Measurements from ENCODE around the gene ADGRF1. TPM values are rescaled to one million over a fixed set of nuclear protein-coding genes. Genes with fewer than 3 reads are reported as not detected.

The ADGRF1 gene
- polyA plus RNA-seq, 4 donors, result 0.13 to 1.7 (median 1.3) TPM

DNA sequence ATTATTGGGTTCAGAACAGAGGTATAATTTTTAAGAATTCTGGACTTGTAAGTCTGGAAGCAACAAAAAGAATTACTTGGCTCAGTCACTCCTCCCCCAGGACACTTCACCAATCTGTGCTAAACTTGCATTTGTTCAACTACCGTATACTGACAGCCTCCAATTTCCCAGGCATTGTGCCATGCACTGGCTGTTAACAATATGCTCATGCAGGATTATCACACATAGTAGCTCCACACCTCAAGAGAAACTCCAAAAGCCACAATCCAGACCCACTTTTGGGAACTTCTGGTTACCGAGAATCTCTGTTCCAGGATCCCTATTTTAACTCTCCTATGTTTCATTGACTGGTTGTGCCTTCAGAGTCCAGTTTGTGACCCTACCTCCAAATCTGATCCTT, 7.7 kb downstream of the ADGRF1 start:
- Histone ChIP-seq H3K36me3 (ENCODE audit: control insufficient read depth in 3 of 3, insufficient read depth in 2 of 3, low read depth in 1 of 3, low read length in 3 of 3) (no peaks in the 10 kb centered on the region), H3K4me3 (ENCODE audit: low read depth in 1 of 3, low read length in 3 of 3) (no peak overlapping the region), H3K9me3 (ENCODE audit: control insufficient read depth in 2 of 2, insufficient read depth in 1 of 2, low read depth in 1 of 2, low read length in 1 of 2) (no peaks in the 10 kb centered on the region), H3K27me3 (ENCODE audit: control insufficient read depth in 3 of 3, insufficient read depth in 3 of 3, low read length in 3 of 3) (no peaks in the 10 kb centered on the region), H3K27ac (ENCODE audit: low read depth in 1 of 3, low read length in 2 of 3) (no peak overlapping the region), H3K4me1 (ENCODE audit: control insufficient read depth in 3 of 3, insufficient read depth in 2 of 3, low read depth in 1 of 3, low read length in 2 of 3) (peaks cover 6 to 8% (median 7%) of the 10 kb centered on the region in 3 donors)
- no peak for FAIRE-seq
- 52 to 54% (median 53%) methylated on average over 2 of the region's 2 CpGs for WGBS, 3 donors
- no peak for DNase-seq

DNA sequence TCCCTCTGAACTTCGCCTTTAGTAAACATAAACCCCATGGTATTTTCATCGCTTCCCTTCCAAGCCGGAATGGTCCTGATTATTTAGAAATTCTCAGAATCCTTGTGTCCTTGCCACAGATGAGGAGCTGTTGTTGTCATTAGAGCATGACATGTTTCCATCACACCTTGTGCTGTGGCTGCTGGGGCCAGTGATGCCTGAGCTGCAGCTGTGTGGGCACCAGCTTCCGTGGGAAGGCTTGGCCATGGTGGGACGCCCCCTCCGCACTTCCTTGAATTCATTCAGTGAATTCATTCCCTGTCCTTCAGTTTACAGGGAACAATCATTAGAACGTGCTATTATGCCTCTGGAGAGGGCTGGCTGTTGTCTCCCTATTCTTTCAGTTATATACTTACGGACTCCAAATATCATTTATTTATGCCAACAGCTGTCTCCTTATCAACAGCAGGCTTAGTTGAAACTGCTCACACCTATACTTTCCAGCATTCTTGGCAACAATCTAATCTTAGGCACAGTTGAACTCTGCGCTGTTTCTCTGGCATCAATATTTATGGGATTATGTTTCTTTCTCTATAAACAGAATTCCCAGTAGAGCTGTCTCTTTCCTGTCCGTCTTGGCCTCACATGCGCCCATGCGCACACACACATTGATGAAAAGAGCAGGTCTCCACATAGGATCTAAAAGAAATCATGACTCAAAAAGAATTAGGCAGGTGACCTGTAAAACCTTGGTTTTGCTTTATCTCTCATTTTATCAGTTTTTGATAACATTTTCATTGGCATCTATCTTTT, 9.0 kb downstream of the ADGRF1 start:
- Histone ChIP-seq H3K9me3 (ENCODE audit: control insufficient read depth in 2 of 2, insufficient read depth in 1 of 2, low read depth in 1 of 2, low read length in 1 of 2) (no peaks in the 10 kb centered on the region), H3K27ac (ENCODE audit: low read depth in 1 of 3, low read length in 2 of 3) (no peak overlapping the region), H3K4me1 (ENCODE audit: control insufficient read depth in 3 of 3, insufficient read depth in 2 of 3, low read depth in 1 of 3, low read length in 2 of 3) (peaks cover 6 to 8% (median 7%) of the 10 kb centered on the region in 3 donors), H3K27me3 (ENCODE audit: control insufficient read depth in 3 of 3, insufficient read depth in 3 of 3, low read length in 3 of 3) (no peaks in the 10 kb centered on the region), H3K4me3 (ENCODE audit: low read depth in 1 of 3, low read length in 3 of 3) (no peak overlapping the region), H3K36me3 (ENCODE audit: control insufficient read depth in 3 of 3, insufficient read depth in 2 of 3, low read depth in 1 of 3, low read length in 3 of 3) (no peaks in the 10 kb centered on the region)
- FAIRE-seq, result no peak
- peak in 1 of 2 donors; percentile 39 for DNase-seq
- 26 to 52% (median 39%) methylated on average over 12 of the region's 12 CpGs for WGBS, 3 donors

DNA sequence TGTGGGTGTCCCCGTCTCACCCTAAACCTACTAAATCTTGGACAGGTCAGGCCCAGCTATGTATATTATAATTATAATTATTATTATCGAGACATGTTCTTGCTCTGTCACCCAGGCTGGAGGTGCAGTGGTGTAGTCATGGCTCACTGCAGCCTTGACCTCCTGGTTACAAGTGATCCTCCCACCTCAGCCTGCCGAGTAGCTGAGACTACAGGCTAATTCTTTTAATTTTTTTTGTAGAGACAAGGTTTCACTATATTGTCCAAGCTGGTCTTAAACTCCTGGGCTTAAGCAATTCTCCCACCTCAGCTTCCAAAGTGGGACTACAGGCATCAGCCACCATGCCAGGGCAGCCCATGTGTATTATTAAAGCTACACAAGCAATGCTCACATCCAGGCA, 10.5 kb downstream of the ADGRF1 start:
- 85 to 91% (median 85%) methylated on average over 3 of the region's 3 CpGs for WGBS, 3 donors
- Histone ChIP-seq H3K9me3 (ENCODE audit: control insufficient read depth in 2 of 2, insufficient read depth in 1 of 2, low read depth in 1 of 2, low read length in 1 of 2) (no peaks in the 10 kb centered on the region), H3K27me3 (ENCODE audit: control insufficient read depth in 3 of 3, insufficient read depth in 3 of 3, low read length in 3 of 3) (no peaks in the 10 kb centered on the region), H3K36me3 (ENCODE audit: control insufficient read depth in 3 of 3, insufficient read depth in 2 of 3, low read depth in 1 of 3, low read length in 3 of 3) (no peaks in the 10 kb centered on the region), H3K27ac (ENCODE audit: low read depth in 1 of 3, low read length in 2 of 3) (no peak overlapping the region), H3K4me3 (ENCODE audit: low read depth in 1 of 3, low read length in 3 of 3) (no peak overlapping the region), H3K4me1 (ENCODE audit: control insufficient read depth in 3 of 3, insufficient read depth in 2 of 3, low read depth in 1 of 3, low read length in 2 of 3) (peaks cover 6 to 8% (median 7%) of the 10 kb centered on the region in 3 donors)
- FAIRE-seq, result no peak
- no peak for DNase-seq

DNA sequence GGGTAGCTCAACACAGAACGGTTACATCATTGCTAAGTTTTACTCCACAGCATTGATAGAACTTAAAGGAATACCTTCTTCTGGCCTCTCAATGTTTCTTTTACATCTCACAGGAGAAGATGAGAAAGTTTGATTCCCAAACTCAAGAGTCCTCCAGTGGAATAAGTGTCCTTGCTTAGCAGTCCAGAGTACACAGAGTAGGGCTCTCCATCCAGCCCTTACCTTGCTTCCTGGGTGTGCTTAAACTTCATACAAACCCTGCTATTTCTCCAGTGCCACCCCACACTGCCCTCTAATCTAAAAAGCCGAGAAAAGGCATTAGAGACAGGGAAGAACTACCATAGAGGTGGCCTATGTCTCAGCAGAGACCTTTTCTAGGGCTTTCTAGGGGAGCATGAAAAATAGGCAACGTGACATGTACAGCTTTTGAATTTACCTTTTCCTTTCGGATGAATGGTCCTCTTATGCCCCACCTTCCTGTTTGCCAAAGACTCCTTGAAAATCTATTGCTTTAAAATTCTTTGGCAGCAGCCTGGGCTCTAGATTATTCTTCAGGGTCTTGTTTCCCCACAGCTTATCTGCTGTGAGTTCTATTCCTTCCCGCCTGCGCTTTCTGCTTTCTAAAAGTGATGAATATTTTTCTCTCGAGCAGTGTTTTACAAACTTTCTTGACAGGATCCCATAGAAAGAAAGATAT, 12.1 kb downstream of the ADGRF1 start:
- 89 to 92% (median 92%) methylated on average over 7 of the region's 7 CpGs for WGBS, 3 donors
- H3K27me3 ChIP-seq (ENCODE audit: control insufficient read depth in 3 of 3, insufficient read depth in 3 of 3, low read length in 3 of 3), result no peaks in the 10 kb centered on the region
- FAIRE-seq, result no peak

DNA sequence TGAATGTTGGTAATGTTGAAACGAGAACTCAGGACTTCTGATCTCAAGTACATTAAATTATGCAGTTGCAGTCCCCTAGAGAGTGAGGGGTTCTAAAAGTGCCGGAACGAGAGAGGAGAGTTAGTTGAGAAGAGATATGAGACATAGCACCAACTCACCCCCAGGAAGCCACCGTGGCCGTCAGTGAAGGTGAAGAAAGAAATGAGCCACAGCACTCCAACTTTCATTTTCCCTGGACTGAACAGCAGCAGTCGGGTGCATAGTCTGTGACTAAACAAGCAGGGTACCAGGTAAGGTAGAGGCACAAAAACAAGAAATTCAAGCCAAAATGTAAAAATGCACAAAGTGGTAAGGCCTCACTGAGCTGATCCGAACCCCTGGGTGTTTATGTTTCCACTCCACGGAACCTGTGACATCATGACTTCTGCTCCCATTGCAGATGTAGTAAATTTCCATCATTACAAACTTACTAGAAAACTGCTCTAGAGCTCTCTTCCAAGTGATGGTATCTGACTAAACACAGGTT, 13.2 kb downstream of the ADGRF1 start:
- no peaks in the 10 kb centered on the region for H3K36me3 ChIP-seq (ENCODE audit: control insufficient read depth in 3 of 3, insufficient read depth in 2 of 3, low read depth in 1 of 3, low read length in 3 of 3)

More for the DNA sequence above, 12.1 kb downstream of the ADGRF1 start:
- no peak overlapping the region for H3K27ac ChIP-seq (ENCODE audit: low read depth in 1 of 3, low read length in 2 of 3)
- H3K4me3 ChIP-seq (ENCODE audit: low read depth in 1 of 3, low read length in 3 of 3), result no peak overlapping the region
- no peaks in the 10 kb centered on the region for H3K9me3 ChIP-seq (ENCODE audit: control insufficient read depth in 2 of 2, insufficient read depth in 1 of 2, low read depth in 1 of 2, low read length in 1 of 2)
- H3K4me1 ChIP-seq (ENCODE audit: control insufficient read depth in 3 of 3, insufficient read depth in 2 of 3, low read depth in 1 of 3, low read length in 2 of 3), result peaks cover 6 to 8% (median 7%) of the 10 kb centered on the region in 3 donors
- no peak for DNase-seq
- H3K36me3 ChIP-seq (ENCODE audit: control insufficient read depth in 3 of 3, insufficient read depth in 2 of 3, low read depth in 1 of 3, low read length in 3 of 3), result no peaks in the 10 kb centered on the region

DNA sequence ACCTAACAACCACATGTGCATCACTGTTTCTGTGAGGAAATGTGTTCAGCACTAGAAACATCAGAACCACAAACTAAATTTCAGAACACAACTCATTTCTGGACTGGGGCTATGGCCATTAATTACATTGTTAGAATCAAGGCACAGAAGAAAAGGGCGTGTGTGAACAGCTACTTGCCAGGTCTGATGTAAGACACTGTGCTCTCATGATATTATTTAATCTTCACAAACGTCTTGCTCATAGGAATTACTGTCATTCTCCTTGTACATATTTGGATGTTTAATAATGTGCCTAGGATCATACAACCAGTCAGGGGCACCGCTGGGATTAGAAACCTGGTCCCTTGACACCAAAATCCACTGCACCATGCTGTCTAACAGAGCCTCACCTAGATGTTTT, 14.8 kb downstream of the ADGRF1 start:
- WGBS, 3 donors, result 48 to 68% (median 58%) methylated on average over 3 of the region's 3 CpGs
- no peaks in the 10 kb centered on the region for H3K4me1 ChIP-seq (ENCODE audit: control insufficient read depth in 3 of 3, insufficient read depth in 2 of 3, low read depth in 1 of 3, low read length in 2 of 3)

More for the DNA sequence above, 13.2 kb downstream of the ADGRF1 start:
- no peaks in the 10 kb centered on the region for H3K9me3 ChIP-seq (ENCODE audit: control insufficient read depth in 2 of 2, insufficient read depth in 1 of 2, low read depth in 1 of 2, low read length in 1 of 2)
- H3K4me1 ChIP-seq (ENCODE audit: control insufficient read depth in 3 of 3, insufficient read depth in 2 of 3, low read depth in 1 of 3, low read length in 2 of 3), result peaks cover 0 to 7% (median 3%) of the 10 kb centered on the region in 3 donors
- DNase-seq, result no peak
- no peaks in the 10 kb centered on the region for H3K27me3 ChIP-seq (ENCODE audit: control insufficient read depth in 3 of 3, insufficient read depth in 3 of 3, low read length in 3 of 3)
- WGBS, 3 donors, result 70 to 84% (median 74%) methylated on average over 8 of the region's 8 CpGs
- no peak for FAIRE-seq
- no peak overlapping the region for H3K27ac ChIP-seq (ENCODE audit: low read depth in 1 of 3, low read length in 2 of 3)
- no peak overlapping the region for H3K4me3 ChIP-seq (ENCODE audit: low read depth in 1 of 3, low read length in 3 of 3)

DNA sequence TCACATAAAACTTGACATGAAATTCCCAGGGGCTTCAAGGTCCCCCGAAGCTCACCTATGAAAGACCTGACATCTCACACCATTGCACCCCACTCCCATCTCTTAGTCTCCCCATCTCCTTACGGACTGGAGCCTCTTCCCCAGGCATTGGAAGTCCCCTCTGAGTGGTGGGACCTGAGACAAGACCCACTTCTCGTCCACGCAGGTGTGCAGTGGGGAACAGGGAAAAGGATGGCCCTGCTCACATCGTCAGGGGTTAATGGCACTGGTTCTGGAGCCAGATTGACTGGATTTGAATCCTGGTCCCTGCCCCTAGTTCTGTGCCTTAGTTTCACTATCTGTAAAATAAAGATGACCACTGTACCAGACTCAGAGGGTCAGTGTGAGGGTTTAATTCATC, 15.5 kb downstream of the ADGRF1 start:
- H3K36me3 ChIP-seq (ENCODE audit: control insufficient read depth in 3 of 3, insufficient read depth in 2 of 3, low read depth in 1 of 3, low read length in 3 of 3), result no peaks in the 10 kb centered on the region
- no peaks in the 10 kb centered on the region for H3K4me1 ChIP-seq (ENCODE audit: control insufficient read depth in 3 of 3, insufficient read depth in 2 of 3, low read depth in 1 of 3, low read length in 2 of 3)
- H3K9me3 ChIP-seq (ENCODE audit: control insufficient read depth in 2 of 2, insufficient read depth in 1 of 2, low read depth in 1 of 2, low read length in 1 of 2), result no peaks in the 10 kb centered on the region
- 87 to 91% (median 90%) methylated on average over 5 of the region's 5 CpGs for WGBS, 3 donors
- FAIRE-seq (no peak), DNase-seq (no peak)
- no peak overlapping the region for H3K27ac ChIP-seq (ENCODE audit: low read depth in 1 of 3, low read length in 2 of 3)
- H3K4me3 ChIP-seq (ENCODE audit: low read depth in 1 of 3, low read length in 3 of 3), result no peak overlapping the region
- H3K27me3 ChIP-seq (ENCODE audit: control insufficient read depth in 3 of 3, insufficient read depth in 3 of 3, low read length in 3 of 3), result no peaks in the 10 kb centered on the region

More for the DNA sequence above, 14.8 kb downstream of the ADGRF1 start:
- Histone ChIP-seq H3K4me3 (ENCODE audit: low read depth in 1 of 3, low read length in 3 of 3) (no peak overlapping the region), H3K9me3 (ENCODE audit: control insufficient read depth in 2 of 2, insufficient read depth in 1 of 2, low read depth in 1 of 2, low read length in 1 of 2) (no peaks in the 10 kb centered on the region), H3K27ac (ENCODE audit: low read depth in 1 of 3, low read length in 2 of 3) (no peak overlapping the region), H3K36me3 (ENCODE audit: control insufficient read depth in 3 of 3, insufficient read depth in 2 of 3, low read depth in 1 of 3, low read length in 3 of 3) (no peaks in the 10 kb centered on the region), H3K27me3 (ENCODE audit: control insufficient read depth in 3 of 3, insufficient read depth in 3 of 3, low read length in 3 of 3) (no peaks in the 10 kb centered on the region)
- FAIRE-seq, result no peak
- no peak for DNase-seq

DNA sequence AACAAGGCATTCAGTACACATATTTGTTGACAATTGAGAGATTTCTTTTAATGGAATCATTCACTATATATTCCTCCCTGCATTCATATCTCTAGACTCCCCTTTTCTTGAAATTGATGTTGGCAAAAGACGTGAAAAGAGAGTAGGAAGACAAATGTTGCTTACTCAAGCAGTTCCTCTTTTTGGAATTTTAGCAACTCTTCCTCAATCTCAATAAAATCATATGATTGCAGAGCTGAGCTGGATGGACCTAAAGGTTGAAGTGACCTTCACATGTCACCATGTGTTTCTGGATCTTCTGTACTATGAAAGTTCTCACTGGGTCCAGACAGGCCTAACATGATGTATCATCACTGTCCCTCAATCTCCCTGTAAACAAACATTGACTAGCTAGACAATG, 18.6 kb downstream of the ADGRF1 start:
- Histone ChIP-seq H3K4me1 (ENCODE audit: control insufficient read depth in 3 of 3, insufficient read depth in 2 of 3, low read depth in 1 of 3, low read length in 2 of 3) (no peaks in the 10 kb centered on the region), H3K27ac (ENCODE audit: low read depth in 1 of 3, low read length in 2 of 3) (no peak overlapping the region), H3K27me3 (ENCODE audit: control insufficient read depth in 3 of 3, insufficient read depth in 3 of 3, low read length in 3 of 3) (no peaks in the 10 kb centered on the region), H3K36me3 (ENCODE audit: control insufficient read depth in 3 of 3, insufficient read depth in 2 of 3, low read depth in 1 of 3, low read length in 3 of 3) (no peaks in the 10 kb centered on the region), H3K9me3 (ENCODE audit: control insufficient read depth in 2 of 2, insufficient read depth in 1 of 2, low read depth in 1 of 2, low read length in 1 of 2) (no peaks in the 10 kb centered on the region), H3K4me3 (ENCODE audit: low read depth in 1 of 3, low read length in 3 of 3) (no peak overlapping the region)
- DNase-seq (no peak), FAIRE-seq (no peak)
- 24 to 41% (median 37%) methylated on average over 1 of the region's 1 CpG for WGBS, 3 donors

Measured in small intestine (tissue), 7 donors.